PFSK-1 (cell line): Measurements from ENCODE around the gene CEBPG.

Experiments
- POLR2AphosphoS5 ChIP-seq: IDR thresholded peaks from 2 replicates; pipeline ENCODE4 v1.6.1; 2012; ENCODE audit warnings: low read depth, mild to moderate bottlenecking, control low read depth, low read length, moderate library complexity
- TAF1 ChIP-seq: IDR thresholded peaks from 2 replicates; pipeline ENCODE4 v1.6.1; 2012; ENCODE audit warnings: low read length, control low read depth, borderline replicate concordance; ENCODE audit not compliant: insufficient read depth

- TF ChIP-seq TAF1 (peak; percentile 64; the same call in 1 of the 2 replicates), POLR2AphosphoS5 (peak; percentile 57)
These were observed at the start of gene CEBPG for GRCh38 chr19:33373453-33374235.
